GM23338 (cell line): ENCODE measurements around the gene PLN.

Experiments
- CREB1 ChIP-seq: fragments of 250-450 bp; sonication (Bioruptor Pico); IDR thresholded peaks from 2 replicates; pipeline ENCODE4 v1.5.0; 2020; ENCODE audit warnings: low read depth, mild to moderate bottlenecking, moderate library complexity
- ETS1 ChIP-seq: IDR thresholded peaks from 2 replicates; pipeline ENCODE4 v1.6.1; 2016; ENCODE audit warnings: antibody characterized with exemption
- EZH2 ChIP-seq: fragments of 200-600 bp; sonication (generic); IDR thresholded peaks from one replicate; pipeline ENCODE4 v1.8.0; 2017; ENCODE audit warnings: antibody characterized with exemption, mild to moderate bottlenecking, low read depth; ENCODE audit not compliant: unreplicated experiment
- EZH2phosphoT487 ChIP-seq: fragments of 200-600 bp; sonication (generic); IDR thresholded peaks from one replicate; pipeline ENCODE4 v1.8.1; 2018; ENCODE audit warnings: antibody characterized with exemption; ENCODE audit not compliant: unreplicated experiment
- JUNB ChIP-seq: IDR thresholded peaks from one replicate; pipeline ENCODE4 v1.6.1; 2016; ENCODE audit warnings: antibody characterized with exemption; ENCODE audit not compliant: unreplicated experiment
- NANOG ChIP-seq: IDR thresholded peaks from 2 replicates; pipeline ENCODE4 v1.6.1; 2016; ENCODE audit warnings: antibody characterized with exemption, borderline replicate concordance
- POLR2AphosphoS5 ChIP-seq: IDR thresholded peaks from 2 replicates; pipeline ENCODE4 v1.6.1; 2016; ENCODE audit warnings: antibody characterized with exemption, low read depth
- REST ChIP-seq: IDR thresholded peaks from one replicate; pipeline ENCODE4 v1.6.1; 2018; ENCODE audit warnings: antibody characterized with exemption; ENCODE audit not compliant: unreplicated experiment
- STAT1 ChIP-seq: IDR thresholded peaks from one replicate; pipeline ENCODE4 v1.6.1; 2016; ENCODE audit warnings: antibody characterized with exemption; ENCODE audit not compliant: unreplicated experiment
- ZNF114 ChIP-seq: fragments of 250-450 bp; sonication (Bioruptor Pico); IDR thresholded peaks from 2 replicates; pipeline ENCODE4 v1.5.0; 2020; ENCODE audit warnings: mild to moderate bottlenecking, moderate library complexity
- ZNF331 ChIP-seq: fragments of 250-450 bp; sonication (Bioruptor Pico); IDR thresholded peaks from 2 replicates; pipeline ENCODE4 v1.5.0; 2020; ENCODE audit warnings: low read depth, mild to moderate bottlenecking, moderate library complexity
- ZNF462 ChIP-seq: fragments of 250-450 bp; sonication (Bioruptor Pico); IDR thresholded peaks from 2 replicates; pipeline ENCODE4 v1.5.0; 2020; ENCODE audit warnings: mild to moderate bottlenecking, moderate library complexity
- TF ChIP-seq, protein P1 (sequence below), 2 experiments: fragments of 200-600 bp in 1 of 2; sonication (generic) in 1 of 2; conservative IDR thresholded peaks; 2 replicates each; pipeline versions ENCODE4 v1.5.1 to v1.6.1; 2016 to 2017; ENCODE audit warnings: antibody characterized with exemption in 2 of 2, low read depth in 2 of 2, mild to moderate bottlenecking in 2 of 2, moderate library complexity in 1 of 2

DNA sequence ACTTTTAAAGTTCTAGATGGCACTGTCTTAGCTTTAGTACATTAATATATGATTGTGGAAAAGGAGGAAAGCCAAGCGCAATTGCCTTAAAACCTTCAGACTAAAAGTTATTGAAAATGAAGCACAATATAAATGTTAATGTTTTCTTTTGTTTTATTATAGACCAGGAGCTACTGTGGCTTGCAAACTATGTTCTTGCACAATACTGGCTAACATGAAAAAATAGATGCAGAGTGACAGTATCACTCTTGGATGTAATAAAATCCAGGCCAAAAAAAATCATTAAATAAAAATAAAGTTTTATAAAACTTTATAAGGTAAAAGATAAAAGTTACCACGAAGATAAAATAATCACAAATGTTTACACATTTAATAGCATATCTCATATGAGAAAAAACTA, 18.3 kb upstream of the PLN start:
- no peak for TF ChIP-seq EZH2
- TF ChIP-seq, protein P1, sequence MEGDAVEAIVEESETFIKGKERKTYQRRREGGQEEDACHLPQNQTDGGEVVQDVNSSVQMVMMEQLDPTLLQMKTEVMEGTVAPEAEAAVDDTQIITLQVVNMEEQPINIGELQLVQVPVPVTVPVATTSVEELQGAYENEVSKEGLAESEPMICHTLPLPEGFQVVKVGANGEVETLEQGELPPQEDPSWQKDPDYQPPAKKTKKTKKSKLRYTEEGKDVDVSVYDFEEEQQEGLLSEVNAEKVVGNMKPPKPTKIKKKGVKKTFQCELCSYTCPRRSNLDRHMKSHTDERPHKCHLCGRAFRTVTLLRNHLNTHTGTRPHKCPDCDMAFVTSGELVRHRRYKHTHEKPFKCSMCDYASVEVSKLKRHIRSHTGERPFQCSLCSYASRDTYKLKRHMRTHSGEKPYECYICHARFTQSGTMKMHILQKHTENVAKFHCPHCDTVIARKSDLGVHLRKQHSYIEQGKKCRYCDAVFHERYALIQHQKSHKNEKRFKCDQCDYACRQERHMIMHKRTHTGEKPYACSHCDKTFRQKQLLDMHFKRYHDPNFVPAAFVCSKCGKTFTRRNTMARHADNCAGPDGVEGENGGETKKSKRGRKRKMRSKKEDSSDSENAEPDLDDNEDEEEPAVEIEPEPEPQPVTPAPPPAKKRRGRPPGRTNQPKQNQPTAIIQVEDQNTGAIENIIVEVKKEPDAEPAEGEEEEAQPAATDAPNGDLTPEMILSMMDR (conservative IDR thresholded peaks at IDR 0.05; ENCODE audit: low read depth in 2 of 2): no peak
- no peak for TF ChIP-seq POLR2AphosphoS5
- TF ChIP-seq CREB1 (CRISPR knock-in tag): no peak
- TF ChIP-seq ETS1: no peak
- TF ChIP-seq REST: no peak
- no peak for TF ChIP-seq NANOG
- TF ChIP-seq EZH2phosphoT487: no peak
- TF ChIP-seq ZNF114 (CRISPR knock-in tag): no peak
- TF ChIP-seq ZNF331 (CRISPR knock-in tag): no peak
- TF ChIP-seq STAT1: no peak
- TF ChIP-seq JUNB: no peak
- TF ChIP-seq ZNF462 (CRISPR knock-in tag): no peak
